Measurements from ENCODE around the gene ADCY7. TPM values are rescaled to one million over a fixed set of nuclear protein-coding genes. Genes with fewer than 3 reads are reported as not detected.

Gene ADCY7
- total RNA-seq, 1 donor from 2014 or later, result 8.8 TPM

GRCh38 chr16:50228364-50228868, 37.9 kb upstream of the ADCY7 start:
- H3K9me3 Mint-ChIP-seq, result no peaks in the 10 kb centered on the region
- H3K27ac Mint-ChIP-seq (ENCODE audit: unreplicated experiment), result no peak overlapping the region
- H3K27me3 Mint-ChIP-seq (ENCODE audit: low read depth), result no peaks in the 10 kb centered on the region

GRCh38 chr16:50229149-50229726, 37.1 kb upstream of the ADCY7 start:
- TF ChIP-seq CTCF (conservative IDR thresholded peaks at IDR 0.05), result no peak
- no peak for DNase-seq (ENCODE audit: low read depth, low spot score)
- H3K27me3 Mint-ChIP-seq (ENCODE audit: low read depth), result no peaks in the 10 kb centered on the region
- no peak overlapping the region for H3K27ac Mint-ChIP-seq (ENCODE audit: unreplicated experiment)
- no peak overlapping the region for H3K4me3 Mint-ChIP-seq
- peaks cover 8% of the 10 kb centered on the region for H3K36me3 Mint-ChIP-seq (ENCODE audit: low read depth)
- no peaks in the 10 kb centered on the region for H3K4me1 Mint-ChIP-seq
- no peaks in the 10 kb centered on the region for H3K9me3 Mint-ChIP-seq

More at GRCh38 chr16:50228364-50228868, 37.9 kb upstream of the ADCY7 start:
- Mint-ChIP-seq H3K4me1 (no peaks in the 10 kb centered on the region), H3K4me3 (no peak overlapping the region), H3K36me3 (ENCODE audit: low read depth) (peaks cover 8% of the 10 kb centered on the region)
- no peak for TF ChIP-seq CTCF (conservative IDR thresholded peaks at IDR 0.05)
- no peak for DNase-seq (ENCODE audit: low read depth, low spot score)

GRCh38 chr16:50234771-50235556, 31.4 kb upstream of the ADCY7 start:
- TF ChIP-seq CTCF (conservative IDR thresholded peaks at IDR 0.05), result no peak
- no peaks in the 10 kb centered on the region for H3K4me1 Mint-ChIP-seq
- DNase-seq (ENCODE audit: low read depth, low spot score), result no peak
- H3K4me3 Mint-ChIP-seq, result no peak overlapping the region
- peaks cover 6% of the 10 kb centered on the region for H3K27me3 Mint-ChIP-seq (ENCODE audit: low read depth)
- H3K9me3 Mint-ChIP-seq, result no peaks in the 10 kb centered on the region
- H3K27ac Mint-ChIP-seq (ENCODE audit: unreplicated experiment), result no peak overlapping the region
- H3K36me3 Mint-ChIP-seq (ENCODE audit: low read depth), result no peaks in the 10 kb centered on the region

- no peak for DNase-seq (ENCODE audit: low read depth, low spot score)
- H3K27me3 Mint-ChIP-seq (ENCODE audit: low read depth), result peaks cover 11% of the 10 kb centered on the region
- H3K4me3 Mint-ChIP-seq, result no peak overlapping the region
- H3K9me3 Mint-ChIP-seq, result no peaks in the 10 kb centered on the region
- TF ChIP-seq CTCF (conservative IDR thresholded peaks at IDR 0.05), result no peak
- no peak overlapping the region for H3K27ac Mint-ChIP-seq (ENCODE audit: unreplicated experiment)
- no peaks in the 10 kb centered on the region for H3K4me1 Mint-ChIP-seq
- no peaks in the 10 kb centered on the region for H3K36me3 Mint-ChIP-seq (ENCODE audit: low read depth)
Observed at GRCh38 chr16:50235581-50235980, 30.8 kb upstream of the ADCY7 start.

- no peak for TF ChIP-seq CTCF (conservative IDR thresholded peaks at IDR 0.05)
- no peak for DNase-seq (ENCODE audit: low read depth, low spot score)
- no peaks in the 10 kb centered on the region for H3K36me3 Mint-ChIP-seq (ENCODE audit: low read depth)
Observed at GRCh38 chr16:50238314-50238713, 28.0 kb upstream of the ADCY7 start.

More at GRCh38 chr16:50238314-50238713, 28.0 kb upstream of the ADCY7 start:
- Mint-ChIP-seq H3K9me3 (no peaks in the 10 kb centered on the region), H3K4me1 (no peaks in the 10 kb centered on the region), H3K27ac (ENCODE audit: unreplicated experiment) (no peak overlapping the region), H3K4me3 (no peak overlapping the region), H3K27me3 (ENCODE audit: low read depth) (peaks cover 27% of the 10 kb centered on the region)

Data from neural crest cell (in vitro differentiated cells).